ENCODE data around the gene COL6A2. TPM values are rescaled to one million over a fixed set of nuclear protein-coding genes. Genes with fewer than 3 reads are reported as not detected.

COL6A2 gene
- total RNA-seq, result 3,138 and 3,212 TPM in 2 replicates

GRCh38 chr21:46097336-46098293 lies at the start of gene COL6A2:
Gene COL6A2 (plus strand): TSS chr21:46098112.

DNA sequence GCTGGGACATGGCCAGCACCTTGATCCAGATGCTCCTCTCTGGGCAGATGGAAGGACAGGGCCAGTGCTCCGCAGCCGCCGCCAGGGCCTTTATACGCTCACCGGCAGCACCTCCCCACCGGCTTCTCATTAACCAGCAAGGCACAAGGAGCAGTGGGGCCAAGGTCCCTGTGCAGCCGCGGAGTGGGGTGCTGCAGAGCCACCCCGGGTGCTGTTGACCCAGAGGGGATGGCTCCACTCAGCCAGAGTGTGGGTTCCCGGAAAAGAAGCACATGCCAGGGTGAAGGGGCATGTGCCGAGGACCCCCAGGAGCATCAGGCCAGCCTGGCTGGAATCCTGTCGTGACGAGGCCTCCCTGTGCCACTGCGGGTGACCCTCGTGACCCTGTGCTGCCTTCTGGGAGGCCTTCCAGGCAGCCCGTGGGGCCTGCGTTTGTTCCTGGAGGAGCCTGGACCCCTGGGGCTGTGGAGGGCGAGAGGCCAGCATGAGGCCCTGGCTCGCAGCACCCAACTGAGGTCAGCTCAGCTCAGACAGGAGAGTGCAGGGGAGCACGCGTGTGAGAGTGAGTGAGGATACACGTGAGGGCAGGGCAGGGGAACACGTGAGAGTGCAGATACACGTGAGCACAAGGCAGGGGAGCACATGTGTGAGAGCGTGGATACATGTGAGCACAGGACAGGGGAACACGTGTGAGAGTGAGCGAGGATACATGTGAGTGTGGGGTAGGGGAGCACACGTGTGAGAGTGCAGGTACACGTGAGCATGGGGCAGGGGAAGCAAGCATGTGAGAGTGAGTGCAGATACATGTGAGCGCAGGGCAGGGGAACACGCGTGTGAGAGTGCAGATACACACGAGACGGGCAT lies 57.8 kb downstream of the COL6A2 start, which contains the start of gene FTCD:
Gene FTCD (minus strand): TSS at position 66 of the 864 bp plus-strand sequence. CDS start 56 bp downstream, at position 10.

Other genes with a start within 250 kb of the COL6A2 start
- gene COL6A1, start 116.3 kb upstream of the COL6A2 start, total RNA-seq, result 5,409 and 5,608 TPM in 2 replicates
- 1.4 TPM in 1 of 2 replicates, not detected in the other for gene FTCD, start 57.5 kb downstream of the COL6A2 start, total RNA-seq
- gene SPATC1L, start 86.3 kb downstream of the COL6A2 start, total RNA-seq, result 2.6 and 29.8 TPM in 2 replicates
- gene LSS, start 130.7 kb downstream of the COL6A2 start, total RNA-seq, result 101 and 129 TPM in 2 replicates
- gene MCM3AP, start 187.5 kb downstream of the COL6A2 start, total RNA-seq, result 35.5 and 63.3 TPM in 2 replicates
- gene YBEY, start 188.2 kb downstream of the COL6A2 start, total RNA-seq, result 30.0 and 32.7 TPM in 2 replicates
- gene C21orf58, start 225.8 kb downstream of the COL6A2 start, total RNA-seq, result 1.8 and 1.9 TPM in 2 replicates
- gene PCNT, start 226.0 kb downstream of the COL6A2 start, total RNA-seq, result 10.7 and 14.8 TPM in 2 replicates

Data from pericardium fibroblast (primary cell).